GM12891 (cell line): ENCODE data around the gene JADE2.
"Not testable (repeated sequence)": the region's sequence is repeated elsewhere in the genome, so short reads cannot be mapped to it uniquely, and the experiment has no call there.

Source experiments
- DNase-seq: peaks from one replicate; pipeline ENCODE4 v3.0.0; 2011; ENCODE audit warnings: low spot score; ENCODE audit not compliant: insufficient read length
- FAIRE-seq: peaks from 2 replicates; lab custom pipeline; 2011; peaks lifted over from hg19 to GRCh38; lab: Jason Lieb, UNC
- PAX5 ChIP-seq: IDR thresholded peaks from 2 replicates; pipeline ENCODE4 v1.6.1; 2011; ENCODE audit warnings: low read length, moderate library complexity, mild to moderate bottlenecking; ENCODE audit not compliant: insufficient read depth, severe bottlenecking
- POLR2A ChIP-seq: IDR thresholded peaks from 2 replicates; pipeline ENCODE4 v1.6.1; 2011; ENCODE audit warnings: low read depth, low read length, control low read depth
- POLR2AphosphoS5 ChIP-seq: IDR thresholded peaks from 2 replicates; pipeline ENCODE4 v1.6.1; 2011; ENCODE audit warnings: low read depth, low read length, control low read depth
- POU2F2 ChIP-seq: IDR thresholded peaks from 2 replicates; pipeline ENCODE4 v1.6.1; 2011; ENCODE audit warnings: low read depth, mild to moderate bottlenecking, control low read depth, low read length, moderate library complexity
- SPI1 ChIP-seq: IDR thresholded peaks from 2 replicates; pipeline ENCODE4 v1.6.1; 2011; ENCODE audit warnings: low read depth, low read length, control low read depth
- TAF1 ChIP-seq: IDR thresholded peaks from 2 replicates; pipeline ENCODE4 v1.6.1; 2011; ENCODE audit warnings: low read depth, low read length, control low read depth

JADE2 gene

GRCh38 chr5:134494780-134495179, 30.7 kb upstream of the JADE2 start:
- TF ChIP-seq SPI1 (peak; percentile 91), TAF1 (no peak), POU2F2 (no peak), POLR2AphosphoS5 (no peak), PAX5 (no peak), POLR2A (no peak)
- no peak for DNase-seq
- FAIRE-seq, result no peak

GRCh38 chr5:134499905-134500304, 25.6 kb upstream of the JADE2 start:
- not testable (repeated sequence) for FAIRE-seq

GRCh38 chr5:134500699-134501430, 24.6 kb upstream of the JADE2 start:
- TF ChIP-seq POU2F2, result no peak
- no peak for TF ChIP-seq PAX5
- TF ChIP-seq TAF1, result no peak
- TF ChIP-seq POLR2A, result no peak
- TF ChIP-seq POLR2AphosphoS5, result no peak
- TF ChIP-seq SPI1, result no peak
- no peak for DNase-seq
- no peak for FAIRE-seq

More at GRCh38 chr5:134499905-134500304, 25.6 kb upstream of the JADE2 start:
- not testable (repeated sequence) for DNase-seq

- no peak for TF ChIP-seq TAF1
- no peak for TF ChIP-seq POLR2A
- no peak for TF ChIP-seq SPI1
- no peak for TF ChIP-seq POLR2AphosphoS5
- no peak for TF ChIP-seq PAX5
- no peak for TF ChIP-seq POU2F2
- DNase-seq (no peak), FAIRE-seq (peak; percentile 47)
Observed at GRCh38 chr5:134502259-134502658, 23.2 kb upstream of the JADE2 start.

GRCh38 chr5:134503088-134503936, 22.2 kb upstream of the JADE2 start:
- no peak for TF ChIP-seq SPI1
- peak; percentile 45; the same call in 1 of the 2 replicates for TF ChIP-seq POLR2AphosphoS5
- TF ChIP-seq POLR2A, result peak; percentile 58; the same call in 1 of the 2 replicates
- peak; percentile 44 for DNase-seq
- FAIRE-seq, result peak; percentile 88

- DNase-seq, result no peak
- no peak for FAIRE-seq
- TF ChIP-seq POLR2AphosphoS5 (no peak), SPI1 (no peak), PAX5 (no peak), POU2F2 (no peak), POLR2A (no peak), TAF1 (no peak)
Observed at GRCh38 chr5:134503937-134504437, 21.5 kb upstream of the JADE2 start.

- no peak for TF ChIP-seq POLR2A
- no peak for TF ChIP-seq POU2F2
- TF ChIP-seq POLR2AphosphoS5, result no peak
- no peak for TF ChIP-seq PAX5
- TF ChIP-seq SPI1, result no peak
- no peak for TF ChIP-seq TAF1
- DNase-seq (no peak), FAIRE-seq (no peak)
Observed at GRCh38 chr5:134504629-134505300, 20.7 kb upstream of the JADE2 start.

GRCh38 chr5:134506054-134507039, 19.1 kb upstream of the JADE2 start:
- DNase-seq (no peak), FAIRE-seq (no peak)
- TF ChIP-seq PAX5 (no peak), POLR2AphosphoS5 (no peak), TAF1 (no peak), POU2F2 (no peak), SPI1 (no peak), POLR2A (no peak)

GRCh38 chr5:134507452-134507851, 18.0 kb upstream of the JADE2 start:
- DNase-seq (no peak), FAIRE-seq (no peak)
- TF ChIP-seq POU2F2 (no peak), POLR2A (no peak), PAX5 (no peak), POLR2AphosphoS5 (no peak), TAF1 (no peak), SPI1 (no peak)
